CD4-positive, alpha-beta T cell treated with Interleukin-17A for 4 hours (primary cell): ENCODE data around the gene GRAMD4.
"Not testable (repeated sequence)": the region's sequence is repeated elsewhere in the genome, so short reads cannot be mapped to it uniquely, and the experiment has no call there.

ENCODE experiments used
- DNase-seq: peaks from one replicate; pipeline ENCODE4 v3.0.0-alpha.2; 2020; ENCODE audit warnings: mixed read lengths

GRAMD4 gene

GRCh38 chr22:46621243-46621930, 1.2 kb downstream of the GRAMD4 start:
- not testable (repeated sequence) for DNase-seq

- no peak for DNase-seq
These were observed 1.9 kb downstream of the GRAMD4 start for GRCh38 chr22:46622081-46622521.

- no peak for DNase-seq
These were observed 5.1 kb downstream of the GRAMD4 start for GRCh38 chr22:46625113-46625842.

GRCh38 chr22:46625843-46626349, 5.7 kb downstream of the GRAMD4 start:
- DNase-seq: no peak

GRCh38 chr22:46626356-46626755, 6.2 kb downstream of the GRAMD4 start:
- no peak for DNase-seq

GRCh38 chr22:46626911-46627805, 7.0 kb downstream of the GRAMD4 start:
- no peak for DNase-seq

GRCh38 chr22:46627806-46628482, 7.8 kb downstream of the GRAMD4 start:
- DNase-seq: no peak

GRCh38 chr22:46628756-46629155, 8.6 kb downstream of the GRAMD4 start:
- DNase-seq: no peak

- DNase-seq: no peak
These were observed 9.1 kb downstream of the GRAMD4 start for GRCh38 chr22:46629291-46629690.

GRCh38 chr22:46631113-46631512, 10.9 kb downstream of the GRAMD4 start:
- DNase-seq: no peak

- no peak for DNase-seq
These were observed 12.6 kb downstream of the GRAMD4 start for GRCh38 chr22:46632646-46633249.

DNA sequence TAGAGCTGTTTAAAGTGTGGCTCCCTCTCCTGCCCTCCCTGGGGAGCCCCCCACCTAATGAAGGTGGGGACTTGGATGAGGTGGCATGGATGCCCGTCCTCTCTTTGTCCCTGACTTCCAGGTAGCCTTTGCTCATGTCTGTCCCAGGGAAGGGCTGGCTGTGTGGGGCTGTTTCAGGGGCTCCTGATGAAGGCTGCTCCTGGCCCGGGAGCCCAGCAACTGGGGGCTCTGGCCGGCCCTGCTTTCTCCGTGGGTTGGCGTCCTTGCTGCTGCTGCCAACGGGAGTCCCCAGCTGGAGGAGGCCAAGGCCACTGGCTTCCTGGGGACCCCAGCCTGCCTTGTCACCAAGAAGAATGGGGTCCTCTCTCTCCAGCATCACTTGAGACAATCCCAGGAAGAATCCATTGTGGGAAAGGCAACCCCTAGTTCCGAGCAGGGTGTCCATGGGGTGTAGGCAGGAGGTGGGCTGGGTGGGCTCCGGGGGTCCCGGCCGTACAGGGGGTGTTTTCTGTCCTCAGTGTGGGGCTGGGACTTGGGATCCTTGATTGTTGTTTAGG, 13.2 kb downstream of the GRAMD4 start:
- DNase-seq: no peak

DNA sequence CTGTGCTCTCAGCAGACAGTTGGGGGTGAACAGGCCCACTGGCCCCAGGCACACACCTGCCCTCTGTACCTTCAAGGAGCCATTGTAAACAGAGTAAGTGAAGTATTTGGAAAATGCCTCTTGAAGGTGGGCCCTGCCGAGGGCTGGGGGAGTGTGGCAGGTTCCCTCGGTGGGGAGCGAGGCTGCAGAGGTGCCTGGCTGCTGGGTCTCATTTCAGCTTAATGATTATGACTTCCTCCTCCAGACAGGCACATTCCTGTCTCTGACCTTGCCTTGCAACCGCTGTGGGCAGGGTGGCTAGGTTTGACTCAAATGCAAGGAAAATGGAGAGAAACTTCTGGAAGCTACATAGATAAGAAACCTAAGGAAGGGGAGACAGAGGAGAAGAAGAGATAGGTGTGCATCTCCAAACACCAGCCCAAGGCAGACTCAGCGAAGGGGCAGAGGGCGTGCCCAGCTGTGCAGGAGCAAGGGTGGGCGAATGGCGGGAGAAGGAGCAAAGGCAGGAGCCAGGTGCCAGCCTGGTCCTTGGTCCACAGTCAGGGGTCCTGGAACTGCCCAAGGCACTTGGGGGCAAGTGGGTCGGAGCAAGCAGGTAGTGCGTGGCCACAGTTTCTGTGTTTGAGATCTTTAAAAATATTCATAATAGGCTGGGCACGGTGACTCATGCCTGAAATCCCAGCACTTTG, 14.0 kb downstream of the GRAMD4 start:
- DNase-seq: no peak

DNA sequence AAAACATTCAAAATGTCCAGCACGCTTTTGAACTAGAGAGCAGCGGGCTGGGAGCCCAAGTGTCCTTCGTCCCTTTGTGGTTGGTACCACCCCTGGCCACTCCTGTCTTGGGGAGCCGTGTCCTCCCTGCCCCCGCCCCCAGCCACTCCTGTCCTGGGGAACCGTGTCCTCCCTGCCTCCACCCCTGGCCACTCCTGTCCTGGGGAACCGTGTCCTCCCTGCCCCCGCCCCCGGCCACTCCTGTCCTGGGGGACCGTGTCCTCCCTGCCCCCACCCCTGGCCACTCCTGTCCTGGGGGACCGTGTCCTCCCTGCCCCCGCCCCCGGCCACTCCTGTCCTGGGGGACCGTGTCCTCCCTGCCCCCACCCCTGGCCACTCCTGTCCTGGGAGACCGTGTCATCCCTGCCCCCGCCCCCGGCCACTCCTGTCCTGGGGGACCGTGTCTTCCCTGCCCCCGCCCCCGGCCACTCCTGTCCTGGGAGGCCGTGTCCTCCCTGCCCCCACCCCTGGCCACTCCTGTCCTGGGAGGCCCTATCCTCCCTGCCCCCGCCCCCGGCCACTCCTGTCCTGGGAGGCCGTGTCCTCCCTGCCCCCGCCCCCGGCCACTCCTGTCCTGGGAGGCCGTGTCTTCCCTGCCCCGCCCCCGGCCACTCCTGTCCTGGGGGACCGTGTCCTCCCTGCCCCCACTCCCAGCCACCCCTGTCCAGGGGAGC, 14.9 kb downstream of the GRAMD4 start:
- DNase-seq: not testable (repeated sequence)

- DNase-seq: peak; percentile 19
These were observed 15.6 kb downstream of the GRAMD4 start for GRCh38 chr22:46635756-46636155.

DNA sequence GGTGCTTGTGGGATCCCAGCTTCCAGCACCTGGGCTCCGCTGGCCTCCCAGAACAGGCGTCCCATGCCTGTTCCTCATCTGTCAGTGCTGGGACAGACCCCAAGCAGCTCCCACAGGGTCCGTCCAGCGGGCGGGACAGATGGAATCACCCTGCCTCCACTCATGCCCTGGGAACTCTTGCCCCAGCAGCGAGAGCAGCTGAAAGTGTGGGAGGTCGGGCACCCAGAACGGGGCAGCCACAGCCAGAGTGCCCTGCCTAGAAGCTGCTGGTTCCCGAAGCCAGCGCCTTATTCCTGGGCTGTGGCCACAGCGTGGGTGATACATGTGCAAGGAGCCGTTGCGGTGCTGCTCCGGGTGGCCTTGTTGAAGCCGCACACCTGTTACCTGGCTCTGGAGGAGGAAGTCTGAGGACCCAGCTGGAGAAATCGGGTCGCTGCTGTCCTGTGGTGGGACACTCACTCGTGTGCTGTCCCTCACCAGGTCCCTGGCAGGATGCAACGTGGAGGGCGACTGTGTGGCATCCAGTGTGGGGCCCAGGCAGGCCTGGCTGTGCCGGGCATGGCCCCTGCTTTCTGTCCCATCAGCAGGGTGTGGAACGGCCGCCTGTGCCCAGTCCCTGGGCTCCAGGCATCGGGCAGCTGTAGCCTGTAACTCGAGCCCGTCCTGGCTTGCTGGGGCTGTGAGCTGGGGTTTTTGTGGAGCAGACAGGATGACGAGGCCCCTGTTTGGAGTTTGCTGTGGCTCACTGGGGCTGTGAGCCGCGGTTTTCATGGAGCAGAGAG, 16.2 kb downstream of the GRAMD4 start:
- DNase-seq: no peak

- DNase-seq: no peak
These were observed 17.8 kb downstream of the GRAMD4 start for GRCh38 chr22:46637711-46638600.

- no peak for DNase-seq
These were observed 18.6 kb downstream of the GRAMD4 start for GRCh38 chr22:46638601-46639431.
